HepG2 (cell line): ENCODE measurements around the gene KRCC1. TPM values are rescaled to one million over a fixed set of nuclear protein-coding genes. Genes with fewer than 3 reads are reported as not detected.

Experiments
- DMAP1 ChIP-seq: IDR thresholded peaks from 2 replicates; pipeline ENCODE4 v1.6.1; 2016
- GLI4 ChIP-seq: sonication (generic); formaldehyde crosslinking; IDR thresholded peaks from 2 replicates; pipeline ENCODE4 v1.5.1; 2020; ENCODE audit warnings: missing genetic modification reagents, mild to moderate bottlenecking, moderate library complexity, borderline replicate concordance
- HMG20B ChIP-seq: conservative IDR thresholded peaks from 2 replicates; pipeline ENCODE4 v1.6.1; 2016; ENCODE audit warnings: missing genetic modification reagents, missing compliant biosample characterization
- HNRNPLL ChIP-seq: fragments of 200-400 bp; formaldehyde crosslinking; IDR thresholded peaks from 2 replicates; pipeline ENCODE4 v1.6.1; 2017; ENCODE audit warnings: mild to moderate bottlenecking, low read depth, low read length; ENCODE audit not compliant: poor library complexity, severe bottlenecking
- RXRA ChIP-seq: sonication (generic); formaldehyde crosslinking; IDR thresholded peaks from 2 replicates; pipeline ENCODE4 v1.5.1; 2020; ENCODE audit warnings: missing genetic modification reagents
- TBX3 ChIP-seq: fragments of 450-650 bp; IDR thresholded peaks from 2 replicates; pipeline ENCODE4 v1.6.1; 2017; ENCODE audit warnings: antibody characterized with exemption, mild to moderate bottlenecking, inconsistent platforms, borderline replicate concordance
- TGIF2 ChIP-seq: IDR thresholded peaks from 2 replicates; pipeline ENCODE4 v1.6.1; 2016; ENCODE audit warnings: control low read depth, missing compliant biosample characterization
- ZKSCAN1 ChIP-seq: fragments of 150-350 bp; IDR thresholded peaks from 2 replicates; pipeline ENCODE4 v1.6.1; 2014; ENCODE audit warnings: low read length
- ZNF274 ChIP-seq: sonication (generic); formaldehyde crosslinking; IDR thresholded peaks from 2 replicates; pipeline ENCODE4 v1.5.1; 2020; ENCODE audit warnings: mild to moderate bottlenecking, missing genetic modification reagents
- ZNF432 ChIP-seq: sonication (generic); formaldehyde crosslinking; IDR thresholded peaks from 2 replicates; pipeline ENCODE4 v1.5.0; 2020; ENCODE audit warnings: missing genetic modification reagents, mild to moderate bottlenecking, borderline replicate concordance
- ZNF530 ChIP-seq: sonication (generic); formaldehyde crosslinking; IDR thresholded peaks from 2 replicates; pipeline ENCODE4 v1.5.0; 2020; ENCODE audit warnings: low read depth, mild to moderate bottlenecking, missing genetic modification reagents
- ZNF564 ChIP-seq: sonication (generic); formaldehyde crosslinking; IDR thresholded peaks from 2 replicates; pipeline ENCODE4 v1.8.1; 2023; ENCODE audit warnings: mild to moderate bottlenecking, missing genetic modification reagents
- ZNF749 ChIP-seq: sonication (generic); formaldehyde crosslinking; IDR thresholded peaks from 2 replicates; pipeline ENCODE4 v1.8.0; 2022; ENCODE audit warnings: mild to moderate bottlenecking, missing genetic modification reagents, moderate library complexity, borderline replicate concordance
- ZNF841 ChIP-seq: sonication (generic); formaldehyde crosslinking; IDR thresholded peaks from 2 replicates; pipeline ENCODE4 v1.8.1; 2023; ENCODE audit warnings: missing genetic modification reagents, borderline replicate concordance
- ZNF891 ChIP-seq: sonication (generic); formaldehyde crosslinking; IDR thresholded peaks from 2 replicates; pipeline ENCODE4 v1.5.0; 2020; ENCODE audit warnings: mild to moderate bottlenecking, missing genetic modification reagents
- polyA plus RNA-seq, 8 experiments: library from polyadenylated mRNA; depleted of rRNA in 3 of 8; stranded (reverse) in 7 of 8; unstranded in 1 of 8; fragments of >200 nt; fragmentation: Illumina TruSeq in 4 of 8; extraction: Trizol in 4 of 8; gene quantifications; 2 replicates each; pipeline versions ENCODE4 v1.2.1 to v1.2.3, GENCODE V29; 2011 to 2016; ENCODE audit warnings: low read depth in 4 of 8, missing spikeins in 1 of 8, mixed read lengths in 1 of 8; ENCODE audit not compliant: insufficient read depth in 1 of 8
- total RNA-seq, 5 experiments: library from RNA; depleted of rRNA; stranded (reverse); fragments of >200 nt; fragmentation: Illumina TruSeq; extraction: Trizol; gene quantifications; 2 replicates each; pipeline ENCODE4 v1.2.3, GENCODE V29; 2016; ENCODE audit warnings: low read depth in 1 of 5
- TF ChIP-seq, protein P1 (sequence below): sonication (generic); formaldehyde crosslinking; IDR thresholded peaks from 2 replicates; pipeline ENCODE4 v1.4.0; 2020; ENCODE audit warnings: missing genetic modification reagents, mild to moderate bottlenecking, borderline replicate concordance
- TF ChIP-seq, protein P2 (sequence below): sonication (generic); formaldehyde crosslinking; IDR thresholded peaks from 2 replicates; pipeline ENCODE4 v1.8.1; 2023; ENCODE audit warnings: mild to moderate bottlenecking, missing genetic modification reagents, borderline replicate concordance
- TF ChIP-seq, protein P3 (sequence below): sonication (generic); formaldehyde crosslinking; conservative IDR thresholded peaks from 2 replicates; pipeline ENCODE4 v1.4.0; 2020; ENCODE audit warnings: missing genetic modification reagents
- TF ChIP-seq, protein P4 (sequence below): sonication (generic); formaldehyde crosslinking; IDR thresholded peaks from 2 replicates; pipeline ENCODE4 v1.4.0; 2020; ENCODE audit warnings: missing genetic modification reagents
- TF ChIP-seq, protein P5 (sequence below): sonication (generic); formaldehyde crosslinking; IDR thresholded peaks from 2 replicates; pipeline ENCODE4 v1.8.1; 2023; ENCODE audit warnings: mild to moderate bottlenecking, inconsistent platforms, moderate library complexity, missing genetic modification reagents, borderline replicate concordance
- TF ChIP-seq, protein P6 (sequence below): sonication (generic); formaldehyde crosslinking; IDR thresholded peaks from 2 replicates; pipeline ENCODE4 v1.4.0; 2020; ENCODE audit warnings: missing genetic modification reagents

Gene KRCC1
- total and polyA plus RNA-seq, 2 of the 13 experiments (the other 11 are each of a cell fraction or from before 2014, with no cell fraction given), result 6.5 to 7.7 TPM

DNA sequence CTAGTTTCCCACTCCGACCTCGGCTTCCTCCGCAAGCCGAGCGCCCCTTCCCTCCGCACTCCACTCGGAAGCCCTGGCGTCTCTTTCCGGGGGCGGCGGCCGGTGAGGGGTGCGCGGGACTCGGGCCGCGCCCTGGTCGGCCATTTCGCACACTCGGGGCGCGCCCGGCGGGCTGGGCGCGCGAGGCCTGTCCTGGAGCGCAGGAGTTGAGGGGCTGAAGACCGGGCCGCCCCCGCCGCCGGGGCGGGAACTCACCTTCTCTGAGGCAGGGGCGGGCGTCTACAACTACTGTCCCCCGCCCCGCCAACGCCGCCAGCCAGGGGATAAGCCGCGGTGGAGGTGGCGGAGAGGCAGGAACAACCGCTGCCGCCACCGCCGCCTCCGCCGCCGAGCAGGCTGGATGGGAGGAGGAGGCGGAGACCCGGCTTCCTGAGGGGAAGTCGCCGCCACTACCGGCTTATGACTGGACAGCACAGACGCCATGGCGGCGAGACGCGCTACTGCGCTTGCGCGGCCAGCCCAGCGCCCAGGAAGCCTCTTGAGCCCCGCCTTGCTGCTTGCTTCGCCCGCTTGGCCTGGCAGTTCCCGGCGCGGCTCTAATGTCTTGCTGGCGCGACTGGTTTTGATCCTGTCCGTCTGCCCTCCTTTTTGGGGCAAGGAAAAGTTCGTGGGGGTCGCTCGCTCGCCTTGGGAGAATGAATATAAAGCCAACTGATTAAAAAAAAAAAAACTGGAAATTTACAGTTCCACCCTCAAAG is at the start of gene KRCC1 (continued):
- TF ChIP-seq, protein P1, sequence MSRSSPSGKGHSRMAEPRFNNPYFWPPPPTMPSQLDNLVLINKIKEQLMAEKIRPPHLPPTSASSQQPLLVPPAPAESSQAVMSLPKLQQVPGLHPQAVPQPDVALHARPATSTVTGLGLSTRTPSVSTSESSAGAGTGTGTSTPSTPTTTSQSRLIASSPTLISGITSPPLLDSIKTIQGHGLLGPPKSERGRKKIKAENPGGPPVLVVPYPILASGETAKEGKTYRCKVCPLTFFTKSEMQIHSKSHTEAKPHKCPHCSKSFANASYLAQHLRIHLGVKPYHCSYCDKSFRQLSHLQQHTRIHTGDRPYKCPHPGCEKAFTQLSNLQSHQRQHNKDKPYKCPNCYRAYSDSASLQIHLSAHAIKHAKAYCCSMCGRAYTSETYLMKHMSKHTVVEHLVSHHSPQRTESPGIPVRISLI (CRISPR knock-in tag), result peak; percentile 44; the same call in 1 of the 2 replicates
- TF ChIP-seq, protein P2, sequence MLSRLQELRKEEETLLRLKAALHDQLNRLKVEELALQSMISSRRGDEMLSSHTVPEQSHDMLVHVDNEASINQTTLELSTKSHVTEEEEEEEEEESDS (CRISPR knock-in tag), result peak; percentile 21; the same call in 1 of the 2 replicates
- TF ChIP-seq, protein P3, sequence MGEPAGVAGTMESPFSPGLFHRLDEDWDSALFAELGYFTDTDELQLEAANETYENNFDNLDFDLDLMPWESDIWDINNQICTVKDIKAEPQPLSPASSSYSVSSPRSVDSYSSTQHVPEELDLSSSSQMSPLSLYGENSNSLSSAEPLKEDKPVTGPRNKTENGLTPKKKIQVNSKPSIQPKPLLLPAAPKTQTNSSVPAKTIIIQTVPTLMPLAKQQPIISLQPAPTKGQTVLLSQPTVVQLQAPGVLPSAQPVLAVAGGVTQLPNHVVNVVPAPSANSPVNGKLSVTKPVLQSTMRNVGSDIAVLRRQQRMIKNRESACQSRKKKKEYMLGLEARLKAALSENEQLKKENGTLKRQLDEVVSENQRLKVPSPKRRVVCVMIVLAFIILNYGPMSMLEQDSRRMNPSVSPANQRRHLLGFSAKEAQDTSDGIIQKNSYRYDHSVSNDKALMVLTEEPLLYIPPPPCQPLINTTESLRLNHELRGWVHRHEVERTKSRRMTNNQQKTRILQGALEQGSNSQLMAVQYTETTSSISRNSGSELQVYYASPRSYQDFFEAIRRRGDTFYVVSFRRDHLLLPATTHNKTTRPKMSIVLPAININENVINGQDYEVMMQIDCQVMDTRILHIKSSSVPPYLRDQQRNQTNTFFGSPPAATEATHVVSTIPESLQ (CRISPR knock-in tag), result no peak
- TF ChIP-seq TGIF2 (CRISPR knock-in tag), result peak; percentile 77; the same call in 1 of the 2 replicates
- peak; percentile 95 for TF ChIP-seq ZNF274 (CRISPR knock-in tag)
- no peak for TF ChIP-seq ZKSCAN1
- TF ChIP-seq, protein P4, sequence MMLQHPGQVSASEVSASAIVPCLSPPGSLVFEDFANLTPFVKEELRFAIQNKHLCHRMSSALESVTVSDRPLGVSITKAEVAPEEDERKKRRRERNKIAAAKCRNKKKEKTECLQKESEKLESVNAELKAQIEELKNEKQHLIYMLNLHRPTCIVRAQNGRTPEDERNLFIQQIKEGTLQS, result peak; percentile 71
- TF ChIP-seq, protein P5, sequence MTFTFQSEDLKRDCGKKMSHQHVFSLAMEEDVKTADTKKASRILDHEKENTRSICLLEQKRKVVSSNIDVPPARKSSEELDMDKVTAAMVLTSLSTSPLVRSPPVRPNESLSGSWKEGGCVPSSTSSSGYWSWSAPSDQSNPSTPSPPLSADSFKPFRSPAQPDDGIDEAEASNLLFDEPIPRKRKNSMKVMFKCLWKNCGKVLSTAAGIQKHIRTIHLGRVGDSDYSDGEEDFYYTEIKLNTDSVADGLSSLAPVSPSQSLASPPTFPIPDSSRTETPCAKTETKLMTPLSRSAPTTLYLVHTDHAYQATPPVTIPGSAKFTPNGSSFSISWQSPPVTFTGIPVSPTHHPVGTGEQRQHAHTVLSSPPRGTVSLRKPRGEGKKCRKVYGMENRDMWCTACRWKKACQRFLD (CRISPR knock-in tag), result peak; percentile 30; the same call in 1 of the 2 replicates
- TF ChIP-seq, protein P6, sequence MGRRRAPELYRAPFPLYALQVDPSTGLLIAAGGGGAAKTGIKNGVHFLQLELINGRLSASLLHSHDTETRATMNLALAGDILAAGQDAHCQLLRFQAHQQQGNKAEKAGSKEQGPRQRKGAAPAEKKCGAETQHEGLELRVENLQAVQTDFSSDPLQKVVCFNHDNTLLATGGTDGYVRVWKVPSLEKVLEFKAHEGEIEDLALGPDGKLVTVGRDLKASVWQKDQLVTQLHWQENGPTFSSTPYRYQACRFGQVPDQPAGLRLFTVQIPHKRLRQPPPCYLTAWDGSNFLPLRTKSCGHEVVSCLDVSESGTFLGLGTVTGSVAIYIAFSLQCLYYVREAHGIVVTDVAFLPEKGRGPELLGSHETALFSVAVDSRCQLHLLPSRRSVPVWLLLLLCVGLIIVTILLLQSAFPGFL, result no peak
- peak; percentile 95; the same call in 1 of the 2 replicates for TF ChIP-seq DMAP1 (CRISPR knock-in tag)
- no peak; the same call in 1 of the 2 replicates for TF ChIP-seq ZNF841 (CRISPR knock-in tag)
- no peak for TF ChIP-seq HMG20B
- 0 out of 2 replicates have a peak, but pooled peaks have one; percentile 14 for TF ChIP-seq TBX3
- TF ChIP-seq ZNF530 (CRISPR knock-in tag), result no peak
- TF ChIP-seq ZNF432 (CRISPR knock-in tag), result no peak
- TF ChIP-seq RXRA (CRISPR knock-in tag), result peak; percentile 83; the same call in 1 of the 2 replicates
- peak; percentile 76; the same call in 1 of the 2 replicates for TF ChIP-seq ZNF564
- TF ChIP-seq GLI4 (CRISPR knock-in tag), result peak; percentile 95
- TF ChIP-seq ZNF749 (CRISPR knock-in tag), result peak; percentile 83; the same call in 1 of the 2 replicates
- peak; percentile 92; the same call in 1 of the 2 replicates for TF ChIP-seq ZNF891
- peak; percentile 82 for TF ChIP-seq HNRNPLL
